Mesangial cell (primary cell): ENCODE results near the gene TICRR. TPM values are rescaled to one million over a fixed set of nuclear protein-coding genes. Genes with fewer than 3 reads are reported as not detected.

Experiments
- total RNA-seq: library from RNA; depleted of rRNA; stranded (reverse); fragments of >200 nt; gene quantifications from 2 replicates; pipeline ENCODE4 v1.2.3, GENCODE V29; 2015

The TICRR gene
- total RNA-seq, result 0.89 and 10.9 TPM in 2 replicates

GRCh38 chr15:89575146-89575655 is at the start of gene TICRR:
Gene TICRR, plus strand, starts transcription at chr15:89575469. Its CDS starts 118 bp downstream, at chr15:89575587.

GRCh38 chr15:89654847-89655805 is 79.9 kb downstream of the TICRR start, which contains the start of gene KIF7:
Gene KIF7, minus strand, starts transcription at chr15:89655467. Its CDS starts 2,537 bp downstream, at chr15:89652930.

Other genes with a start within 250 kb of the TICRR start
- gene POLG, start 240.6 kb upstream of the TICRR start, total RNA-seq, result 73.0 and 77.6 TPM in 2 replicates
- not detected in 2 replicates for gene RHCG, start 78.9 kb upstream of the TICRR start, total RNA-seq
- 6.8 and 10.0 TPM in 2 replicates for gene KIF7, start 80.0 kb downstream of the TICRR start, total RNA-seq
- gene PLIN1, start 103.9 kb downstream of the TICRR start, total RNA-seq, result 0.13 TPM in 1 of 2 replicates, not detected in the other
- 4.7 and 8.2 TPM in 2 replicates for gene PEX11A, start 115.3 kb downstream of the TICRR start, total RNA-seq
- 0.16 and 0.25 TPM in 2 replicates for gene WDR93, start 115.3 kb downstream of the TICRR start, total RNA-seq
- gene MESP1, start 175.8 kb downstream of the TICRR start, total RNA-seq, result 1.8 and 4.3 TPM in 2 replicates
- 0.98 and 1.5 TPM in 2 replicates for gene MESP2, start 200.9 kb downstream of the TICRR start, total RNA-seq
- 33.7 and 48.7 TPM in 2 replicates for gene ANPEP, start 239.4 kb downstream of the TICRR start, total RNA-seq